GM12801 (cell line): ENCODE measurements around the gene TNNI3.

Experiments used
- TF ChIP-seq, protein P1 (sequence below): IDR thresholded peaks from one replicate; pipeline ENCODE4 v1.5.1; 2011; ENCODE audit warnings: control low read depth; ENCODE audit not compliant: insufficient read length; ENCODE audit errors: extremely low read depth

TNNI3 gene

DNA sequence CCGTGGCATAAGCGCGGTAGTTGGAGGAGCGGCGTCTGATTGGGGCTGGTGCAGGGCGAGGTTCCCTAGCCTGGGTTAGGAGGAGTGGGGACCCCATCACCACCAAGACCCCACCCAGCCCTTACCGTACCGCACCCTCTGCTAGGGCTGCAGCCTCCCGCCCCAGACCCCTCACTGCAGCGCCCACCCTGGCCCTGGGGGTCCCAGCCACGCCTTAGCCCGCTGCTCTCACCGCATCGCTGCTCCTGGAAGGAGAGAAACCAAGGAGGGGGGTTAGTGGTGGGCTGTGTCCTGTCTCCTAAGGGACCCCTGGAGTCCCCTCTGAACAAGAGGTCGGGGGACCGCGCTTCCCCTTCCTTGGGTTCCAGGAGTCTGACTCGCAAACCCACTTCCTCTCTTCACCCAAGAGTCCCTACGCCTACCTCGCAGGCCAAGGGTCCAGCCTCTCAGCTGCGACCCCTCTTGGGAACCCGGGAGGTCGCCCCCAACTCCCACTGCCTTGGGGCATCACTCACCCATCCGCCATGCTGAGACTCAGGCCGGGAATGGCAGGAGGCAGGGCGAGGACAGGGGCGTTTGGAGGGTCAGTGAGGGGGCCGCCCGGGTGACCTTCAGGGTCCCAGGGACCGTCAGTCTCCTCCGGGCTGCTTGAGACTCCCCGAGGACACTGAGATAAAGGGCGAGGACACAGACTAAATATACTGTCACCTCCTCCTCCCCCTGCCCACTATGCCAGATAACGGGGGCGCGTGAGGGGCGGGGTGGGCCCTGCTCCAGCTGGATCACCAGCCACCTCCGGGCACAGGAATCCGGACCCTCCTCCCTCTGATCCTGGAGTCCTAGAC, at the start of gene TNNI3:
Gene TNNI3 (minus strand): TSS at position 669 of the 845 bp plus-strand sequence. CDS start 143 bp downstream, at position 526.
- TF ChIP-seq, protein P1, sequence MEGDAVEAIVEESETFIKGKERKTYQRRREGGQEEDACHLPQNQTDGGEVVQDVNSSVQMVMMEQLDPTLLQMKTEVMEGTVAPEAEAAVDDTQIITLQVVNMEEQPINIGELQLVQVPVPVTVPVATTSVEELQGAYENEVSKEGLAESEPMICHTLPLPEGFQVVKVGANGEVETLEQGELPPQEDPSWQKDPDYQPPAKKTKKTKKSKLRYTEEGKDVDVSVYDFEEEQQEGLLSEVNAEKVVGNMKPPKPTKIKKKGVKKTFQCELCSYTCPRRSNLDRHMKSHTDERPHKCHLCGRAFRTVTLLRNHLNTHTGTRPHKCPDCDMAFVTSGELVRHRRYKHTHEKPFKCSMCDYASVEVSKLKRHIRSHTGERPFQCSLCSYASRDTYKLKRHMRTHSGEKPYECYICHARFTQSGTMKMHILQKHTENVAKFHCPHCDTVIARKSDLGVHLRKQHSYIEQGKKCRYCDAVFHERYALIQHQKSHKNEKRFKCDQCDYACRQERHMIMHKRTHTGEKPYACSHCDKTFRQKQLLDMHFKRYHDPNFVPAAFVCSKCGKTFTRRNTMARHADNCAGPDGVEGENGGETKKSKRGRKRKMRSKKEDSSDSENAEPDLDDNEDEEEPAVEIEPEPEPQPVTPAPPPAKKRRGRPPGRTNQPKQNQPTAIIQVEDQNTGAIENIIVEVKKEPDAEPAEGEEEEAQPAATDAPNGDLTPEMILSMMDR = no peak

DNA sequence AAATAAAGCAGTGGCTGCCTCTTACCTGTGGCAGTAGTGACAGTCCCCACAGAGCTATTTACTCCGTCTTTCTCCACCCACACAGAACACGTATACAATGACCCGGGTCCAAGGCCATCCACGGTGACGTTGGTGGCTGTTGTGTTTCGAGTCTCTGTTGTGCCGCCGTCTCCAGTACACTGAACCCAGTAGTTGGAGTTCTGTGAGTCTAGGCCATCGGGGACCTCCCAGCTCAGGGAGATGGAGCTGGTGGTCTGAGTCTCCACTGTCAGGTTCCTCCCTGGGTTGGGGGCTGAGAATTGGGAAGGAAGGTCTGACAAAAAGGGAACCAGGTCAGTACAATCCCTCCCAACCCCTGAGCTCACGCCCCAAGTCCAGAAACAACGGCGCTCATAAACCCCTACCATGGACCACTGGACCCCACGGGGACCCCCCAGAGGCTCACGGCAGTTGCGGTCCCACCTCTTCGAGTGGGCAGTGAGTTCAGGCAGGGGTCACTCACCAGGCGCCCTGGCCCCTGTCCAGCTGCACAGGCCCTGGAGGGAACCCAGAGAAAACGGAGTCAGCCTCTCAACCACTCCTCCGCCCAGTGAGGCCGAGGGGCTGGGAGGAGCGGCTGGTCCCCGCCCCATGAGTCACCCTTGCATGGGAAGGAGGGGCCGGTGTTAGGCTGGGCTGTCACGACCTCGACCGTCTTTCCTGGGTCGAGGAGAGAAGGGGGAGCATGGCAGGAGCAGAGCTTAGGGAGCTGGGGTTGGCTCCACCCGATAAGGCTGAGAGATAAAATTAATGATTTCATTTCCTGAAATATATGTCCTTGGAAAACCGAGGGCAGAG, 49.4 kb upstream of the TNNI3 start:
- TF ChIP-seq, protein P1 = no peak

DNA sequence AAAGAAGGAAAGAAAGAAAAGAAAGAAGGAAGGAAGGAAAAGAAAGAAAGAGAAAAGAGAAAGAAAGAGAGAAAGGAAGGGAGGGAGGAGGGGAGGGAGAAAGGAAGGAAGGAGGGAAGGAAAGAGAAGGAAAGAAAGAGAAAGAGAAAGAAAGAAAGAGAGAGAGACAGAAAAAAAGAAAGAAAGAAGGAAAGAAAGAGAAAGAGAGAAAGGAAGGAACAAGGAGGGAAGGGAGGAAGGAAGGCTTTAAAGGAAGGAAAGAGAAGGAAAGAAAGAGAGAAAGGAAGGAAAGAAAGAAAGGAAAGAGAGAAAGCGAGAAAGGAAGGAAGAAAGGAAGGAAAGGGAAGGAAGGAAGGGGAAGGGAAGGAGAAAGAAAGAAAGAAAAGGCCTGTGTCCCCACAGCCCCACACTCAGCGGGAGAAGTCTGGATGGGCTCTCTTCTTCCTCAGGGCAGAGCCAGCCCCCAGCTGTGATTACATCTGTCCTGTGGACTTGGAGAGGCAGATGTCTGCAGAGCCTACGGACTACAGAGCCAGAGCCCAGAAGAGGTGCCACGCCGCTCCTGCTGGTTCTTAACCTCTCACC, 42.2 kb upstream of the TNNI3 start:
- TF ChIP-seq, protein P1 = no peak

DNA sequence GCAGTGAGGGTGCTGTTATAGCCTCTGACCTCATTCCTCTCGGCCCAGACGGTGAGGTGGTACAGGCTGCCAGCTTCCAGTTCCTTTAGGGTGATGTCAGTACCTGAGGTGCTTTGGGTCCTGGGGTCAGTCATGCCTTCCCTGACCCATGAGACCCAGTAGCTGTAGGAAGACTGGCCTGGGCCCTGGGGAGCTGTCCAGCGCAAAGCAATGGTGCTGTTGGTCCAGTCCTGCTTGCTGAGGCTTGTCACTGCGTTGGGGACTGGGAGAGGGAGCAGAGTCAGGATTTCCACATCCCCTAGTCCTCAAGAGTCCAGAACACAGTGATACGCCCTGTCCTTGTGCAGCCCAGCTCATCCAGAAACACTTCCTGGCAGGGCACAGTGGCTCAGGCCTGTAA, 41.1 kb upstream of the TNNI3 start:
- TF ChIP-seq, protein P1 = no peak

DNA sequence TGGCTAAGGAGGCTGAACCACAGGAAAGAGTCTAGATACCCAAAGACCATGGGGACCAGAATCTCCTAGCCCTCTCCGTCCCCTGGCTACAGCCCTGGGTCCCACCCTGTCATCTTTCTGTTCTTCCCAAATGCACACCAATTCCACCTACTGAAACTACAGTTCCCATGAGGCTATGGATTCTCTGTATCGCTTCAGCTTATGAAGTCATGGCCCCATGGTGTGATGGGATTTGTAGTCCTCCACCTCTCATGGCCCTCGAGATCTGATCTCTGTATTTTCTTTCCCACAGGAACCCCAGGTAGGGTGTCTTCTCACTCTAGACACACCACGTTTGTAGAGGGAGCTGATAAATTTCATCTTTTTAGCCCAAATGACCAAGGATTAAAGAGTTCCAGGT, 40.0 kb upstream of the TNNI3 start:
- TF ChIP-seq, protein P1 = no peak

DNA sequence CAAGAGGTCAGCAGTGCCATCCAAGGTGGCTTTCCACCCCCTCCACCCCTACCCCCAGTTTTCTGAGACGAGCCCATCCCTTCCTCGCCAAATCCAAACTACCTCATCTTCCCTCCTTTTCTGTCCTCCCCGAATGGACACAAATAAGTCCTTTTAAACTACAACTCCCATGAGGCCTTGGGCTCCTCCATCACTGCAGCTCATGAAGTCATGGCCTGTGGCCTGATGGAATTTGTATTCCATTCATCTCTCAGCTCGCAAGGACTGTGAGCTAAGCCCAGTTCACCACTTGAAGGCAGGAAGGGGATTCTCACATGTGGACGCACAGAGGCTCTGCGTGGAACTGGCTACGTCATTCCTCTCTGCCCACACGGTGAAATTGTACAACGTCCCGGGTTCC, 39.3 kb upstream of the TNNI3 start:
- TF ChIP-seq, protein P1 = no peak

DNA sequence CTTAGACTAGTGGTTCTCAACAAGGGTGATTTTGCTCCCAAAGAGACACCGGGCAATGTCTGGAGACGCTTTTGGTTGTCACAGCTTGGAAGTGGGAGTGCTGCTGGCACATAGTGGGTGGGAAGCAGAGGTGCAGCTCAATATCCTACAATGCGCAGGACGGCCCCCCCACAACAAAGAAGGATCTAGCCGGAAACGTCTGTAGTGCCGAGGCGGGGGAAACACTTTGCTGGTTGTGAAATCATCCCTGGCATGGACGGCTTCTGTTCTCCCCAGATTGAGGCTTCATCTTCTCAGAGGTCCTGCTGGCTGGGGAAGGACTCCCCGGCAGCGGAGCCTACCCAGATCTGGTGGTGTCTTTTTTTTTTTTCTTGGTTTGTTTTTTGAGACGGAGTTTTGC, 35.9 kb upstream of the TNNI3 start:
- TF ChIP-seq, protein P1 = no peak
